Duodenal mucosa (tissue), 2 donors: Measurements from ENCODE around the gene PPM1J.
A peak's percentile ranks its signal among the peaks of the same experiment; 100 is the strongest.

ENCODE experiments used
- H3K27ac ChIP-seq: one replicate; pipeline ENCODE4 v1.7.0; 2013; ENCODE audit warnings: low read depth, low read length
- H3K27me3 ChIP-seq, 2 donors: one replicate each; pipeline ENCODE4 v1.7.0; 2013; ENCODE audit warnings: low read length in 2 of 2, control low read depth in 1 of 2; ENCODE audit not compliant: insufficient read depth in 2 of 2, control insufficient read depth in 1 of 2
- H3K36me3 ChIP-seq, 2 donors: one replicate each; pipeline ENCODE4 v1.7.0; 2013; ENCODE audit warnings: low read length in 2 of 2, control low read depth in 1 of 2; ENCODE audit not compliant: insufficient read depth in 2 of 2, control insufficient read depth in 1 of 2
- H3K4me1 ChIP-seq, 2 donors: one replicate each; pipeline ENCODE4 v1.7.0; 2013; ENCODE audit warnings: low read length in 2 of 2, control low read depth in 1 of 2; ENCODE audit not compliant: insufficient read depth in 2 of 2, control insufficient read depth in 1 of 2
- H3K4me3 ChIP-seq, 2 donors: one replicate each; pipeline ENCODE4 v1.7.0; 2013; ENCODE audit warnings: low read length in 2 of 2, low read depth in 1 of 2
- H3K9ac ChIP-seq, 2 donors: one replicate each; pipeline ENCODE4 v1.7.0; 2013; ENCODE audit warnings: low read length in 2 of 2, low read depth in 1 of 2
- H3K9me3 ChIP-seq, 2 donors: one replicate each; pipeline ENCODE4 v1.7.0; 2013; ENCODE audit warnings: low read length in 2 of 2, control low read depth in 1 of 2; ENCODE audit not compliant: control insufficient read depth in 1 of 2

Gene PPM1J

GRCh38 chr1:112688781-112689193 is 26.3 kb downstream of the PPM1J start:
- no peak overlapping the region for H3K9ac ChIP-seq
- H3K27ac ChIP-seq: no peak overlapping the region
- H3K36me3 ChIP-seq: peaks cover 27 to 45% of the 10 kb centered on the region in 2 donors
- no peaks in the 10 kb centered on the region for H3K4me1 ChIP-seq
- H3K27me3 ChIP-seq: no peaks in the 10 kb centered on the region
- no peak overlapping the region for H3K4me3 ChIP-seq
- no peaks in the 10 kb centered on the region for H3K9me3 ChIP-seq

- Histone ChIP-seq H3K9ac (no peak overlapping the region), H3K4me1 (no peaks in the 10 kb centered on the region), H3K4me3 (no peak overlapping the region), H3K9me3 (no peaks in the 10 kb centered on the region), H3K27ac (no peak overlapping the region), H3K27me3 (no peaks in the 10 kb centered on the region), H3K36me3 (peaks cover 21 to 38% of the 10 kb centered on the region in 2 donors)
Observed at GRCh38 chr1:112687785-112688496, 27.2 kb downstream of the PPM1J start.

GRCh38 chr1:112687361-112687760 is 27.8 kb downstream of the PPM1J start:
- Histone ChIP-seq H3K4me1 (no peaks in the 10 kb centered on the region), H3K36me3 (peaks cover 16 to 32% of the 10 kb centered on the region in 2 donors), H3K9ac (no peak overlapping the region), H3K27me3 (no peaks in the 10 kb centered on the region), H3K9me3 (no peaks in the 10 kb centered on the region), H3K27ac (no peak overlapping the region), H3K4me3 (no peak overlapping the region)

- Histone ChIP-seq H3K27ac (no peak overlapping the region), H3K27me3 (no peaks in the 10 kb centered on the region), H3K4me1 (no peaks in the 10 kb centered on the region)
Observed at GRCh38 chr1:112686835-112687234, 28.3 kb downstream of the PPM1J start.

GRCh38 chr1:112686417-112686816 is 28.7 kb downstream of the PPM1J start:
- H3K36me3 ChIP-seq: peaks cover 11 to 23% of the 10 kb centered on the region in 2 donors
- H3K27me3 ChIP-seq: no peaks in the 10 kb centered on the region
- H3K9ac ChIP-seq: no peak overlapping the region
- H3K27ac ChIP-seq: no peak overlapping the region
- H3K4me1 ChIP-seq: no peaks in the 10 kb centered on the region
- no peak overlapping the region for H3K4me3 ChIP-seq
- no peaks in the 10 kb centered on the region for H3K9me3 ChIP-seq

More at GRCh38 chr1:112686835-112687234, 28.3 kb downstream of the PPM1J start:
- Histone ChIP-seq H3K9me3 (no peaks in the 10 kb centered on the region), H3K4me3 (no peak overlapping the region), H3K36me3 (peaks cover 14 to 27% of the 10 kb centered on the region in 2 donors), H3K9ac (no peak overlapping the region)

- no peak overlapping the region for H3K27ac ChIP-seq
- no peaks in the 10 kb centered on the region for H3K9me3 ChIP-seq
- no peaks in the 10 kb centered on the region for H3K4me1 ChIP-seq
- H3K27me3 ChIP-seq: no peaks in the 10 kb centered on the region
- H3K4me3 ChIP-seq: no peak overlapping the region
- H3K9ac ChIP-seq: no peak overlapping the region
- peaks cover 11 to 20% of the 10 kb centered on the region in 2 donors for H3K36me3 ChIP-seq
Observed at GRCh38 chr1:112685913-112686312, 29.2 kb downstream of the PPM1J start.

- Histone ChIP-seq H3K9ac (no peak overlapping the region), H3K9me3 (no peaks in the 10 kb centered on the region), H3K27ac (no peak overlapping the region), H3K4me3 (no peak overlapping the region), H3K36me3 (no peaks in the 10 kb centered on the region), H3K27me3 (no peaks in the 10 kb centered on the region), H3K4me1 (peaks cover 15 to 18% of the 10 kb centered on the region in 2 donors)
Observed at GRCh38 chr1:112678605-112679004, 36.5 kb downstream of the PPM1J start.

GRCh38 chr1:112677501-112677900 is 37.6 kb downstream of the PPM1J start:
- H3K9ac ChIP-seq: no peak overlapping the region
- no peak overlapping the region for H3K27ac ChIP-seq
- H3K36me3 ChIP-seq: no peaks in the 10 kb centered on the region
- no peaks in the 10 kb centered on the region for H3K9me3 ChIP-seq
- peaks cover 18 to 22% of the 10 kb centered on the region in 2 donors for H3K4me1 ChIP-seq
- no peaks in the 10 kb centered on the region for H3K27me3 ChIP-seq
- no peak overlapping the region for H3K4me3 ChIP-seq

GRCh38 chr1:112676543-112676942 is 38.6 kb downstream of the PPM1J start:
- Histone ChIP-seq H3K36me3 (peaks cover 0 to 3% of the 10 kb centered on the region in 2 donors), H3K4me1 (peaks cover 18 to 22% of the 10 kb centered on the region in 2 donors), H3K9ac (no peak overlapping the region), H3K27me3 (no peaks in the 10 kb centered on the region), H3K9me3 (no peaks in the 10 kb centered on the region), H3K27ac (no peak overlapping the region), H3K4me3 (peak overlapping the region; percentile 77 to 95)

- Histone ChIP-seq H3K27me3 (no peaks in the 10 kb centered on the region), H3K9ac (peak overlapping the region; percentile 85 to 89), H3K9me3 (no peaks in the 10 kb centered on the region), H3K4me1 (peaks cover 18 to 22% of the 10 kb centered on the region in 2 donors), H3K36me3 (peaks cover 0 to 7% of the 10 kb centered on the region in 2 donors), H3K4me3 (peak overlapping the region; percentile 77 to 95), H3K27ac (no peak overlapping the region)
Observed at GRCh38 chr1:112675728-112676381, 39.3 kb downstream of the PPM1J start.
